ENCODE data around the gene PTPN11. TPM values are rescaled to one million over a fixed set of nuclear protein-coding genes. Genes with fewer than 3 reads are reported as not detected.

The PTPN11 gene
- total and polyA plus RNA-seq, 2 of the 8 experiments (the other 6 are each of a cell fraction or from before 2014, with no cell fraction given): 28.3 to 133 TPM

DNA sequence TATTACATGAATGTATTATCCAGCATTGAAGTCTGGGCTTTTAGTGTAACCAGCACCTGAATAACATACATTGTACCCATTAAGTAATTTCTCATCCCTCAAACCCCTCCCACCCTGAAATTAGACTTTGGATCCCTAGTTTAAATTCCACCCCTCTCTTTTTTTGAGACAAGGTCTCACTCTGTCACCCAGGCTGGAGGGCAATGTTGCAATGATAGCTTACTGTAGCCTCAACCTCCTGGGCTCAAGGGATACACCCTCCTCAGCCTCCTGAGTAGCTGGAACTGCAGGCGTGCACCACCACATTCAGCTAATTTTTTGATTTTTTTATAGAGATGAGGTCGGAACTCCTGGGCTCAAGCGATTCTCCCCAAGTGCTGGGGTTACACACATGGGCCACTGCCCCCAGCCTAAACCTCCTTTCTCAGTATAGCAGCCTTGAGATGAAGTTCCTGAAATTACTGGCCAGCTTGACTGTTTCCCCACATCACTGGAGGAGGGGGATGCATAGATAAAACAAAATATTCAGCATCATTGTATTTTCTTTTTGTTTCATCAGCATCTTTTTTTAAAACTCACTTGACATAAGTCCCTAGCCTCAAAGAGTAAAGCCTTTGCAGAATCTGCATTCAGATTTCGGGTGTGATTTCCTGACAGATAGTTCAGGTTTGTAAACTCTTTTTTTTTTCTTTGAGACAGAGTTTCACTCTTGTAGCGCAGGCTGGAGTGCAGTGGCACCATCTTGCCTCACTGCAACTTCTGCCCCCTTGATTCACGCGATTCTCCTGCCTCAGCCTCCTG, 7.0 kb downstream of the PTPN11 start (continued):
- TF ChIP-seq HDAC2 (IDR thresholded peaks at IDR 0.05; ENCODE audit: borderline replicate concordance in 1 of 2, low read depth in 2 of 2, low read length in 2 of 2) (no peak), MAFK (IDR thresholded peaks at IDR 0.05; ENCODE audit: low read depth, low read length) (no peak), USF2 (IDR thresholded peaks at IDR 0.05; ENCODE audit: low read length) (no peak), HDAC6 (IDR thresholded peaks at IDR 0.05; ENCODE audit: low read depth, low read length) (no peak)
- TF ChIP-seq, protein P1, sequence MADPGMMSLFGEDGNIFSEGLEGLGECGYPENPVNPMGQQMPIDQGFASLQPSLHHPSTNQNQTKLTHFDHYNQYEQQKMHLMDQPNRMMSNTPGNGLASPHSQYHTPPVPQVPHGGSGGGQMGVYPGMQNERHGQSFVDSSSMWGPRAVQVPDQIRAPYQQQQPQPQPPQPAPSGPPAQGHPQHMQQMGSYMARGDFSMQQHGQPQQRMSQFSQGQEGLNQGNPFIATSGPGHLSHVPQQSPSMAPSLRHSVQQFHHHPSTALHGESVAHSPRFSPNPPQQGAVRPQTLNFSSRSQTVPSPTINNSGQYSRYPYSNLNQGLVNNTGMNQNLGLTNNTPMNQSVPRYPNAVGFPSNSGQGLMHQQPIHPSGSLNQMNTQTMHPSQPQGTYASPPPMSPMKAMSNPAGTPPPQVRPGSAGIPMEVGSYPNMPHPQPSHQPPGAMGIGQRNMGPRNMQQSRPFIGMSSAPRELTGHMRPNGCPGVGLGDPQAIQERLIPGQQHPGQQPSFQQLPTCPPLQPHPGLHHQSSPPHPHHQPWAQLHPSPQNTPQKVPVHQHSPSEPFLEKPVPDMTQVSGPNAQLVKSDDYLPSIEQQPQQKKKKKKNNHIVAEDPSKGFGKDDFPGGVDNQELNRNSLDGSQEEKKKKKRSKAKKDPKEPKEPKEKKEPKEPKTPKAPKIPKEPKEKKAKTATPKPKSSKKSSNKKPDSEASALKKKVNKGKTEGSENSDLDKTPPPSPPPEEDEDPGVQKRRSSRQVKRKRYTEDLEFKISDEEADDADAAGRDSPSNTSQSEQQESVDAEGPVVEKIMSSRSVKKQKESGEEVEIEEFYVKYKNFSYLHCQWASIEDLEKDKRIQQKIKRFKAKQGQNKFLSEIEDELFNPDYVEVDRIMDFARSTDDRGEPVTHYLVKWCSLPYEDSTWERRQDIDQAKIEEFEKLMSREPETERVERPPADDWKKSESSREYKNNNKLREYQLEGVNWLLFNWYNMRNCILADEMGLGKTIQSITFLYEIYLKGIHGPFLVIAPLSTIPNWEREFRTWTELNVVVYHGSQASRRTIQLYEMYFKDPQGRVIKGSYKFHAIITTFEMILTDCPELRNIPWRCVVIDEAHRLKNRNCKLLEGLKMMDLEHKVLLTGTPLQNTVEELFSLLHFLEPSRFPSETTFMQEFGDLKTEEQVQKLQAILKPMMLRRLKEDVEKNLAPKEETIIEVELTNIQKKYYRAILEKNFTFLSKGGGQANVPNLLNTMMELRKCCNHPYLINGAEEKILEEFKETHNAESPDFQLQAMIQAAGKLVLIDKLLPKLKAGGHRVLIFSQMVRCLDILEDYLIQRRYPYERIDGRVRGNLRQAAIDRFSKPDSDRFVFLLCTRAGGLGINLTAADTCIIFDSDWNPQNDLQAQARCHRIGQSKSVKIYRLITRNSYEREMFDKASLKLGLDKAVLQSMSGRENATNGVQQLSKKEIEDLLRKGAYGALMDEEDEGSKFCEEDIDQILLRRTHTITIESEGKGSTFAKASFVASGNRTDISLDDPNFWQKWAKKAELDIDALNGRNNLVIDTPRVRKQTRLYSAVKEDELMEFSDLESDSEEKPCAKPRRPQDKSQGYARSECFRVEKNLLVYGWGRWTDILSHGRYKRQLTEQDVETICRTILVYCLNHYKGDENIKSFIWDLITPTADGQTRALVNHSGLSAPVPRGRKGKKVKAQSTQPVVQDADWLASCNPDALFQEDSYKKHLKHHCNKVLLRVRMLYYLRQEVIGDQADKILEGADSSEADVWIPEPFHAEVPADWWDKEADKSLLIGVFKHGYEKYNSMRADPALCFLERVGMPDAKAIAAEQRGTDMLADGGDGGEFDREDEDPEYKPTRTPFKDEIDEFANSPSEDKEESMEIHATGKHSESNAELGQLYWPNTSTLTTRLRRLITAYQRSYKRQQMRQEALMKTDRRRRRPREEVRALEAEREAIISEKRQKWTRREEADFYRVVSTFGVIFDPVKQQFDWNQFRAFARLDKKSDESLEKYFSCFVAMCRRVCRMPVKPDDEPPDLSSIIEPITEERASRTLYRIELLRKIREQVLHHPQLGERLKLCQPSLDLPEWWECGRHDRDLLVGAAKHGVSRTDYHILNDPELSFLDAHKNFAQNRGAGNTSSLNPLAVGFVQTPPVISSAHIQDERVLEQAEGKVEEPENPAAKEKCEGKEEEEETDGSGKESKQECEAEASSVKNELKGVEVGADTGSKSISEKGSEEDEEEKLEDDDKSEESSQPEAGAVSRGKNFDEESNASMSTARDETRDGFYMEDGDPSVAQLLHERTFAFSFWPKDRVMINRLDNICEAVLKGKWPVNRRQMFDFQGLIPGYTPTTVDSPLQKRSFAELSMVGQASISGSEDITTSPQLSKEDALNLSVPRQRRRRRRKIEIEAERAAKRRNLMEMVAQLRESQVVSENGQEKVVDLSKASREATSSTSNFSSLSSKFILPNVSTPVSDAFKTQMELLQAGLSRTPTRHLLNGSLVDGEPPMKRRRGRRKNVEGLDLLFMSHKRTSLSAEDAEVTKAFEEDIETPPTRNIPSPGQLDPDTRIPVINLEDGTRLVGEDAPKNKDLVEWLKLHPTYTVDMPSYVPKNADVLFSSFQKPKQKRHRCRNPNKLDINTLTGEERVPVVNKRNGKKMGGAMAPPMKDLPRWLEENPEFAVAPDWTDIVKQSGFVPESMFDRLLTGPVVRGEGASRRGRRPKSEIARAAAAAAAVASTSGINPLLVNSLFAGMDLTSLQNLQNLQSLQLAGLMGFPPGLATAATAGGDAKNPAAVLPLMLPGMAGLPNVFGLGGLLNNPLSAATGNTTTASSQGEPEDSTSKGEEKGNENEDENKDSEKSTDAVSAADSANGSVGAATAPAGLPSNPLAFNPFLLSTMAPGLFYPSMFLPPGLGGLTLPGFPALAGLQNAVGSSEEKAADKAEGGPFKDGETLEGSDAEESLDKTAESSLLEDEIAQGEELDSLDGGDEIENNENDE (IDR thresholded peaks at IDR 0.05; ENCODE audit: insufficient replicate concordance, low read length): no peak
